ENCODE measurements around the gene NRIP1. TPM values are rescaled to one million over a fixed set of nuclear protein-coding genes. Genes with fewer than 3 reads are reported as not detected.

NRIP1 gene
- polyA plus RNA-seq, 1 donor (not counting 4 experiments of a cell fraction or from before 2014, with no cell fraction given) = 25.5 TPM

- H3K4me2 ChIP-seq (ENCODE audit: control insufficient read depth, extremely low read depth, insufficient read depth, low read depth, low read length) = no peak overlapping the region
- no peak overlapping the region for H2AFZ ChIP-seq (ENCODE audit: control insufficient read depth, low read length)
- no peak overlapping the region for H3K4me3 ChIP-seq (ENCODE audit: control insufficient read depth in 2 of 3, extremely low read depth in 1 of 3, insufficient read depth in 2 of 3, low read depth in 1 of 3, low read length in 3 of 3)
- no peak for DNase-seq (ENCODE audit: low read depth, low spot score)
- no peak for FAIRE-seq
- no peaks in the 10 kb centered on the region for H3K27me3 ChIP-seq (ENCODE audit: control insufficient read depth, extremely low read depth, insufficient read depth, low read length)
- peak overlapping the region; percentile 53 for H3K27ac ChIP-seq (ENCODE audit: control insufficient read depth, insufficient read depth, low read length)
- no peak for TF ChIP-seq EZH2 (IDR thresholded peaks at IDR 0.05; ENCODE audit: low read length)
- TF ChIP-seq, protein P1, sequence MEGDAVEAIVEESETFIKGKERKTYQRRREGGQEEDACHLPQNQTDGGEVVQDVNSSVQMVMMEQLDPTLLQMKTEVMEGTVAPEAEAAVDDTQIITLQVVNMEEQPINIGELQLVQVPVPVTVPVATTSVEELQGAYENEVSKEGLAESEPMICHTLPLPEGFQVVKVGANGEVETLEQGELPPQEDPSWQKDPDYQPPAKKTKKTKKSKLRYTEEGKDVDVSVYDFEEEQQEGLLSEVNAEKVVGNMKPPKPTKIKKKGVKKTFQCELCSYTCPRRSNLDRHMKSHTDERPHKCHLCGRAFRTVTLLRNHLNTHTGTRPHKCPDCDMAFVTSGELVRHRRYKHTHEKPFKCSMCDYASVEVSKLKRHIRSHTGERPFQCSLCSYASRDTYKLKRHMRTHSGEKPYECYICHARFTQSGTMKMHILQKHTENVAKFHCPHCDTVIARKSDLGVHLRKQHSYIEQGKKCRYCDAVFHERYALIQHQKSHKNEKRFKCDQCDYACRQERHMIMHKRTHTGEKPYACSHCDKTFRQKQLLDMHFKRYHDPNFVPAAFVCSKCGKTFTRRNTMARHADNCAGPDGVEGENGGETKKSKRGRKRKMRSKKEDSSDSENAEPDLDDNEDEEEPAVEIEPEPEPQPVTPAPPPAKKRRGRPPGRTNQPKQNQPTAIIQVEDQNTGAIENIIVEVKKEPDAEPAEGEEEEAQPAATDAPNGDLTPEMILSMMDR (optimal IDR thresholded peaks at IDR 0.05 in 1 of 3, IDR thresholded peaks at IDR 0.05 in 1 of 3, conservative IDR thresholded peaks at IDR 0.05 in 1 of 3; ENCODE audit: extremely low read depth in 1 of 3, insufficient read depth in 2 of 3, low read length in 3 of 3) = no peak
- H3K79me2 ChIP-seq (ENCODE audit: control insufficient read depth, insufficient read depth, low read length) = peaks cover 75% of the 10 kb centered on the region
- dilution Hi-C loops (cut with MboI; ENCODE audit: extremely low pct_ligation_motif_present, low sequenced_read_pairs) = no loop called here
- H3K9me1 ChIP-seq (ENCODE audit: control insufficient read depth, extremely low read depth, insufficient read depth, low read length) = peaks cover 3% of the 10 kb centered on the region
- peaks cover 12% of the 10 kb centered on the region for H3K4me1 ChIP-seq (ENCODE audit: control insufficient read depth, extremely low read depth, insufficient read depth, low read length)
- no peaks in the 10 kb centered on the region for H4K20me1 ChIP-seq (ENCODE audit: control insufficient read depth, extremely low read depth, insufficient read depth, low read length)
- H3K9ac ChIP-seq (ENCODE audit: control insufficient read depth, extremely low read depth, insufficient read depth, low read length) = no peak overlapping the region
- H3K36me3 ChIP-seq (ENCODE audit: control insufficient read depth in 2 of 2, extremely low read depth in 1 of 2, insufficient read depth in 2 of 2, low read length in 2 of 2) = peaks cover 10 to 12% of the 10 kb centered on the region in 2 experiments
- no peaks in the 10 kb centered on the region for H3K9me3 ChIP-seq (ENCODE audit: control insufficient read depth, low read depth, low read length)
Measured at GRCh38 chr21:14991957-14992356, 72.8 kb downstream of the NRIP1 start.

GRCh38 chr21:14989359-14989758, 75.4 kb downstream of the NRIP1 start:
- TF ChIP-seq, protein P1 (optimal IDR thresholded peaks at IDR 0.05 in 1 of 3, IDR thresholded peaks at IDR 0.05 in 1 of 3, conservative IDR thresholded peaks at IDR 0.05 in 1 of 3; ENCODE audit: extremely low read depth in 1 of 3, insufficient read depth in 2 of 3, low read length in 3 of 3) = no peak
- no peak for TF ChIP-seq EZH2 (IDR thresholded peaks at IDR 0.05; ENCODE audit: low read length)
- no peak overlapping the region for H3K4me2 ChIP-seq (ENCODE audit: control insufficient read depth, extremely low read depth, insufficient read depth, low read depth, low read length)
- no peak overlapping the region for H3K9ac ChIP-seq (ENCODE audit: control insufficient read depth, extremely low read depth, insufficient read depth, low read length)
- no peaks in the 10 kb centered on the region for H4K20me1 ChIP-seq (ENCODE audit: control insufficient read depth, extremely low read depth, insufficient read depth, low read length)
- peaks cover 3% of the 10 kb centered on the region for H3K9me1 ChIP-seq (ENCODE audit: control insufficient read depth, extremely low read depth, insufficient read depth, low read length)
- H3K27ac ChIP-seq (ENCODE audit: control insufficient read depth, insufficient read depth, low read length) = no peak overlapping the region
- peaks cover 67% of the 10 kb centered on the region for H3K79me2 ChIP-seq (ENCODE audit: control insufficient read depth, insufficient read depth, low read length)
- H3K4me3 ChIP-seq (ENCODE audit: control insufficient read depth in 2 of 3, extremely low read depth in 1 of 3, insufficient read depth in 2 of 3, low read depth in 1 of 3, low read length in 3 of 3) = no peak overlapping the region
- H3K9me3 ChIP-seq (ENCODE audit: control insufficient read depth, low read depth, low read length) = no peaks in the 10 kb centered on the region
- FAIRE-seq (no peak), DNase-seq (ENCODE audit: low read depth, low spot score) (no peak)
- H3K4me1 ChIP-seq (ENCODE audit: control insufficient read depth, extremely low read depth, insufficient read depth, low read length) = peaks cover 7% of the 10 kb centered on the region
- H3K36me3 ChIP-seq (ENCODE audit: control insufficient read depth in 2 of 2, extremely low read depth in 1 of 2, insufficient read depth in 2 of 2, low read length in 2 of 2) = peaks cover 10 to 12% of the 10 kb centered on the region in 2 experiments
- dilution Hi-C loops (cut with MboI; ENCODE audit: extremely low pct_ligation_motif_present, low sequenced_read_pairs) = no loop called here
- H2AFZ ChIP-seq (ENCODE audit: control insufficient read depth, low read length) = no peak overlapping the region
- H3K27me3 ChIP-seq (ENCODE audit: control insufficient read depth, extremely low read depth, insufficient read depth, low read length) = no peaks in the 10 kb centered on the region
